ENCODE results near the gene ALDH3B1. TPM values are rescaled to one million over a fixed set of nuclear protein-coding genes. Genes with fewer than 3 reads are reported as not detected.

Gene ALDH3B1
- total and polyA plus RNA-seq, 2 donors from 2014 or later, result 20.9 to 42.7 TPM

- FAIRE-seq (no peak), DNase-seq (peak in 1 of 5 donors; percentile 41)
- H3K36me3 ChIP-seq (ENCODE audit: control insufficient read depth in 2 of 3, insufficient read depth in 3 of 3, low read length in 3 of 3), result peaks cover 0 to 8% (median 0%) of the 10 kb centered on the region in 3 donors
- H3K9ac ChIP-seq (ENCODE audit: low read length in 3 of 3), result no peak overlapping the region
- H3K4me1 ChIP-seq (ENCODE audit: control insufficient read depth in 2 of 3, insufficient read depth in 2 of 3, low read depth in 1 of 3, low read length in 3 of 3), result no peaks in the 10 kb centered on the region
- H3K27ac ChIP-seq (ENCODE audit: low read depth in 2 of 2, low read length in 2 of 2), result no peak overlapping the region
- no peaks in the 10 kb centered on the region for H3K9me3 ChIP-seq (ENCODE audit: control insufficient read depth in 2 of 3, insufficient read depth in 1 of 3, low read length in 3 of 3)
- intact Hi-C loops (cut with DNase I), result no loop called here
- H3K4me3 ChIP-seq (ENCODE audit: low read length in 3 of 3), result no peak overlapping the region
- TF ChIP-seq, protein P1, sequence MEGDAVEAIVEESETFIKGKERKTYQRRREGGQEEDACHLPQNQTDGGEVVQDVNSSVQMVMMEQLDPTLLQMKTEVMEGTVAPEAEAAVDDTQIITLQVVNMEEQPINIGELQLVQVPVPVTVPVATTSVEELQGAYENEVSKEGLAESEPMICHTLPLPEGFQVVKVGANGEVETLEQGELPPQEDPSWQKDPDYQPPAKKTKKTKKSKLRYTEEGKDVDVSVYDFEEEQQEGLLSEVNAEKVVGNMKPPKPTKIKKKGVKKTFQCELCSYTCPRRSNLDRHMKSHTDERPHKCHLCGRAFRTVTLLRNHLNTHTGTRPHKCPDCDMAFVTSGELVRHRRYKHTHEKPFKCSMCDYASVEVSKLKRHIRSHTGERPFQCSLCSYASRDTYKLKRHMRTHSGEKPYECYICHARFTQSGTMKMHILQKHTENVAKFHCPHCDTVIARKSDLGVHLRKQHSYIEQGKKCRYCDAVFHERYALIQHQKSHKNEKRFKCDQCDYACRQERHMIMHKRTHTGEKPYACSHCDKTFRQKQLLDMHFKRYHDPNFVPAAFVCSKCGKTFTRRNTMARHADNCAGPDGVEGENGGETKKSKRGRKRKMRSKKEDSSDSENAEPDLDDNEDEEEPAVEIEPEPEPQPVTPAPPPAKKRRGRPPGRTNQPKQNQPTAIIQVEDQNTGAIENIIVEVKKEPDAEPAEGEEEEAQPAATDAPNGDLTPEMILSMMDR (IDR thresholded peaks at IDR 0.05; ENCODE audit: borderline replicate concordance, extremely low read depth, insufficient read depth), result no peak
- H3K27me3 ChIP-seq (ENCODE audit: control insufficient read depth, insufficient read depth, low read length), result no peaks in the 10 kb centered on the region
Observed at GRCh38 chr11:68049509-68050370, 39.6 kb downstream of the ALDH3B1 start.

DNA sequence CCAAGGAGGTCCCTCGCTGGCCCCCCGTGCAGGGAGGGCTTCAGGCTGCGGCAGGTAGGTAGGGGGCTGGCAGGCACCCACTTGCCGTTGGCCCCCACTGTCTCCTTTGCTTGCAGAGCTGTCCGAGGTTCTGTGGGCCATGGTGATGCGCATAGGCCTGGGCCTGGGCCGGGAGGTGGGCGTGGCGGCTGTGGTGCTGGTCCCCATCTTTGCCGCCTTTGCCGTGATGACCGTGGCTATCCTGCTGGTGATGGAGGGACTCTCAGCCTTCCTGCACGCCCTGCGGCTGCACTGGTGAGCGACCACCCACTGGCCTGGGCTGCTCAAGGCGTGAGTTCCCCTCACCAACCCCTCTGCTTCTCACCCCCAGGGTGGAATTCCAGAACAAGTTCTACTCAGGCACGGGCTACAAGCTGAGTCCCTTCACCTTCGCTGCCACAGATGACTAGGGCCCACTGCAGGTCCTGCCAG, 40.3 kb downstream of the ALDH3B1 start:
- Histone ChIP-seq H3K27ac (ENCODE audit: low read depth in 2 of 2, low read length in 2 of 2) (no peak overlapping the region), H3K9ac (ENCODE audit: low read length in 3 of 3) (no peak overlapping the region), H3K9me3 (ENCODE audit: control insufficient read depth in 2 of 3, insufficient read depth in 1 of 3, low read length in 3 of 3) (no peaks in the 10 kb centered on the region), H3K4me3 (ENCODE audit: low read length in 3 of 3) (no peak overlapping the region), H3K27me3 (ENCODE audit: control insufficient read depth, insufficient read depth, low read length) (no peaks in the 10 kb centered on the region), H3K4me1 (ENCODE audit: control insufficient read depth in 2 of 3, insufficient read depth in 2 of 3, low read depth in 1 of 3, low read length in 3 of 3) (no peaks in the 10 kb centered on the region), H3K36me3 (ENCODE audit: control insufficient read depth in 2 of 3, insufficient read depth in 3 of 3, low read length in 3 of 3) (peaks cover 0 to 8% (median 0%) of the 10 kb centered on the region in 3 donors)
- TF ChIP-seq, protein P1 (IDR thresholded peaks at IDR 0.05; ENCODE audit: borderline replicate concordance, extremely low read depth, insufficient read depth), result no peak
- DNase-seq (no peak), FAIRE-seq (no peak)
- intact Hi-C loops (cut with DNase I), result no loop called here

GRCh38 chr11:68051191-68052136, 41.3 kb downstream of the ALDH3B1 start:
- Histone ChIP-seq H3K27me3 (ENCODE audit: control insufficient read depth, insufficient read depth, low read length) (no peaks in the 10 kb centered on the region), H3K36me3 (ENCODE audit: control insufficient read depth in 2 of 3, insufficient read depth in 3 of 3, low read length in 3 of 3) (peaks cover 0 to 8% (median 0%) of the 10 kb centered on the region in 3 donors), H3K9me3 (ENCODE audit: control insufficient read depth in 2 of 3, insufficient read depth in 1 of 3, low read length in 3 of 3) (no peaks in the 10 kb centered on the region), H3K27ac (ENCODE audit: low read depth in 2 of 2, low read length in 2 of 2) (no peak overlapping the region), H3K9ac (ENCODE audit: low read length in 3 of 3) (no peak overlapping the region), H3K4me3 (ENCODE audit: low read length in 3 of 3) (no peak overlapping the region), H3K4me1 (ENCODE audit: control insufficient read depth in 2 of 3, insufficient read depth in 2 of 3, low read depth in 1 of 3, low read length in 3 of 3) (no peaks in the 10 kb centered on the region)
- FAIRE-seq (no peak), DNase-seq (peak in 1 of 5 donors; percentile 9)
- intact Hi-C loops (cut with DNase I), result no loop called here
- TF ChIP-seq, protein P1 (IDR thresholded peaks at IDR 0.05; ENCODE audit: borderline replicate concordance, extremely low read depth, insufficient read depth), result no peak
